Left ventricle myocardium inferior (tissue), 1 donor: ENCODE measurements around the gene MRPL37. TPM values are rescaled to one million over a fixed set of nuclear protein-coding genes. Genes with fewer than 3 reads are reported as not detected.
"Not testable (repeated sequence)": the region's sequence is repeated elsewhere in the genome, so short reads cannot be mapped to it uniquely, and the experiment has no call there.

Source experiments
- DNase-seq: peaks from one replicate; pipeline ENCODE4 v3.0.0-alpha.2; 2020
- H3K27ac ChIP-seq: fragments of 200-600 bp; replicated peaks from 2 replicates; pipeline ENCODE4 v1.8.0; 2021
- H3K27me3 ChIP-seq: fragments of 200-600 bp; 2 replicates; pipeline ENCODE4 v1.8.0; 2021; ENCODE audit warnings: low read depth
- H3K36me3 ChIP-seq: fragments of 200-600 bp; 2 replicates; pipeline ENCODE4 v1.8.0; 2021
- H3K4me1 ChIP-seq: fragments of 200-600 bp; 2 replicates; pipeline ENCODE4 v1.8.0; 2021
- H3K4me3 ChIP-seq: fragments of 200-600 bp; 2 replicates; pipeline ENCODE4 v1.8.0; 2021; ENCODE audit warnings: mild to moderate bottlenecking, moderate library complexity
- H3K9me3 ChIP-seq: fragments of 200-600 bp; replicated peaks from 2 replicates; pipeline ENCODE4 v1.8.0; 2021
- intact Hi-C: fragments of 100-400 bp; cut with micrococcal nuclease; formaldehyde crosslinking; loops from one replicate; pipeline ENCODE4 v1.11.0; 2022
- total RNA-seq: library from RNA; stranded (reverse); fragmentation: NEBNext Ultra II Directional; extraction: Animal tissue kit (Norgen Biotek cat#: 25700); gene quantifications from one replicate; pipeline ENCODE4 v1.2.1, GENCODE V29; 2021
- TF ChIP-seq, protein P1 (sequence below): fragments of 200-600 bp; IDR thresholded peaks from 2 replicates; pipeline ENCODE4 v1.8.0; 2021; ENCODE audit warnings: antibody characterized with exemption, mild to moderate bottlenecking, borderline replicate concordance
- donor health status: DM: no; HTN: yes; CAD: no; lungs with severe emphysema.

Gene MRPL37
- total RNA-seq, 1 donor from 2014 or later: 78.3 TPM

DNA sequence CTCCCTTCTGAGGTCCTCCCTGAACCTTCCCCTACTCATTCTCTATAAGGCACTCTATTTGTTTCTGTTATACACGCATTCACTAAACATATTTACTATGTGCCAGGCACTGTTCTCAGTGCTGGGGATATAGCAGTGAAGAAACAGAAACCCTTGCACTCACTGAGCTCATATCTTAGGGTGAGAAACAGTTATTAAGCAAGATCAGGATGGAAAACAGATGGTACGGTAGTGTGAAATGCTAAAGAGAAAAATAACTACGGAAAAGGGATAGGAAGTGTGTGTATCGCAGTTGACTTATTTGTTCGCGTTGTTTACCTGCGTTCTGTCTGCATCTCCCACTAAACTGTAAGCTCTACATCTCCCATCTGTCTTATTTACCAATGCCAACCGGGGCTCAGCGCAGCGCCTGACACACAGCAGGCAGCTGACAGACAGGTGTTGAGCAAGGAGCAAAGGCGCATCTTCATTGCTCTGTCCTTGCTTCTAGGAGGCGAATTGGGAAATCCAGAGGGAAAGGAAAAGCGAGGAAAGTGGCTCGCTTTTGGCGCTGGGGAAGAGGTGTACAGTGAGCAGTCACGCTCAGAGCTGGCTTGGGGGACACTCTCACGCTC, 709 bp upstream of the MRPL37 start:
- peak overlapping the region; percentile 80 for H3K27ac ChIP-seq
- no peaks in the 10 kb centered on the region for H3K27me3 ChIP-seq
- no peaks in the 10 kb centered on the region for H3K9me3 ChIP-seq
- DNase-seq: no peak
- H3K36me3 ChIP-seq: peaks cover 35% of the 10 kb centered on the region
- TF ChIP-seq, protein P1, sequence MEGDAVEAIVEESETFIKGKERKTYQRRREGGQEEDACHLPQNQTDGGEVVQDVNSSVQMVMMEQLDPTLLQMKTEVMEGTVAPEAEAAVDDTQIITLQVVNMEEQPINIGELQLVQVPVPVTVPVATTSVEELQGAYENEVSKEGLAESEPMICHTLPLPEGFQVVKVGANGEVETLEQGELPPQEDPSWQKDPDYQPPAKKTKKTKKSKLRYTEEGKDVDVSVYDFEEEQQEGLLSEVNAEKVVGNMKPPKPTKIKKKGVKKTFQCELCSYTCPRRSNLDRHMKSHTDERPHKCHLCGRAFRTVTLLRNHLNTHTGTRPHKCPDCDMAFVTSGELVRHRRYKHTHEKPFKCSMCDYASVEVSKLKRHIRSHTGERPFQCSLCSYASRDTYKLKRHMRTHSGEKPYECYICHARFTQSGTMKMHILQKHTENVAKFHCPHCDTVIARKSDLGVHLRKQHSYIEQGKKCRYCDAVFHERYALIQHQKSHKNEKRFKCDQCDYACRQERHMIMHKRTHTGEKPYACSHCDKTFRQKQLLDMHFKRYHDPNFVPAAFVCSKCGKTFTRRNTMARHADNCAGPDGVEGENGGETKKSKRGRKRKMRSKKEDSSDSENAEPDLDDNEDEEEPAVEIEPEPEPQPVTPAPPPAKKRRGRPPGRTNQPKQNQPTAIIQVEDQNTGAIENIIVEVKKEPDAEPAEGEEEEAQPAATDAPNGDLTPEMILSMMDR: no peak
- H3K4me3 ChIP-seq: peak overlapping the region; percentile 87
- H3K4me1 ChIP-seq: peaks cover 31% of the 10 kb centered on the region
- intact Hi-C loops: no loop called here

DNA sequence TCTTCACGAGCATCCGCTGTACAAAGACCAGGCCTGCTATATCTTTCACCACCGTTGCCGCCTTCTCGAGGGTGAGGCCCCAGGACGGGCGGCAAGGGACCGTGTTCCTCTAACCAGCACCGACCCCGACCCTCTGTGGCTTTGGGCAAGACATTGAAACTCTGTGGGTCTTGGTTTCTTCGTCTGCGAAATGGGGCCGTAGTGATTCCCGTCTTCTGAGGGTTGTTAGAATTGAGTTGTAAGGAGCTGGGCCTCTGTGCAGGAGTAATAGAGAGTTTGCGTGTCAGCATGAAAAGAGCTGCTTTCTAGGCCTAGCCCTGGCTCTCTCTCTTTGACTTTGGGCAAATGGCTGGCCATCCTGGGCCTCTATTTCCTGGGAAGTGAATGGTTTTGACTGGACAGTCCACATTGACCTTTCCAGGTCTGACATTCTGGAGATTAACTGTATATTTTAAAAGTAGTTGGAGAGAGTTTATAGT, 591 bp downstream of the MRPL37 start:
- intact Hi-C loops: no loop called here
- TF ChIP-seq, protein P1: no peak
- H3K27ac ChIP-seq: peak overlapping the region; percentile 80

DNA sequence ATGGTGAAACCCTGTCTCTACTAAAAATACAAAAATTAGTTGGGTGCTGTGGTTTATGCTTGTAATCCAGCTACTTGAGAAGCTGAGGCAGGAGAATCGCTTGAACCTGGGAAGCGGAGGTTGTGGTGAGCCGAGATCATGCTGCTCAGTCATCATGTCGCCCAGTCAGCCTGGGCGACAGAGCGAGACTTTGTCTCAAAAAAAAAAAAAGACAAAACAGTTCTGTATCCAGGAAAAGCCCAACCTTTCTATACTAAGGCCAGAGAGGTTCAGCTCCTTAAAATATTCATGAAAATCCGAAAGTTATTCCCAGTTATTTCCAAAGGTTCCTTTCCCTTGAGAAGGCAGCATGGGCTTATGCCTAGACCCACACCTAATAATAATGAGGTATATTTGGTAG, 4.2 kb downstream of the MRPL37 start:
- no peaks in the 10 kb centered on the region for H3K9me3 ChIP-seq
- TF ChIP-seq, protein P1: no peak
- DNase-seq: no peak
- no peak overlapping the region for H3K4me3 ChIP-seq
- H3K27ac ChIP-seq: no peak overlapping the region
- no peaks in the 10 kb centered on the region for H3K27me3 ChIP-seq
- peaks cover 65% of the 10 kb centered on the region for H3K36me3 ChIP-seq
- intact Hi-C loops: no loop called here
- H3K4me1 ChIP-seq: peaks cover 26% of the 10 kb centered on the region

More for the DNA sequence above, 591 bp downstream of the MRPL37 start:
- Histone ChIP-seq H3K4me3 (peak overlapping the region; percentile 87), H3K4me1 (peaks cover 31% of the 10 kb centered on the region), H3K27me3 (no peaks in the 10 kb centered on the region), H3K9me3 (no peaks in the 10 kb centered on the region), H3K36me3 (peaks cover 36% of the 10 kb centered on the region)
- DNase-seq: no peak

DNA sequence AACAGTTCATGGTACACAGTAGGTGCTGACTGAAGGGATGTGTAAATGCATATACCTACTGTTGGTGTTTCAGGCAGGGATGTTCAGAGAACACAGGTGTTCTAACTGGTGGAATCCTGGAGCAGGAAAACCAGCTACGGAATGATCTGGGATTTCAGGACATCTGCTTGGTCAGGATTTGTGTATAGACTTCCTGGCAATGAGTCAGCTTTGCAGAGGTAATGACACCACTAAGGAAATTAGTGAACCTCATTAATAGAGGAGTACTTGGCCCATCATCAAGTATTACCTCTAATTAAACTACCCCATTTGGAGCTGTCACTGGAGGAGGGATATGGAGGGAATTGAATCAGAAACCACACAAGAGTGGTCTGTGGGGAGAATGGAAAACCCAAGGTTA, 7.3 kb downstream of the MRPL37 start:
- Histone ChIP-seq H3K36me3 (peaks cover 94% of the 10 kb centered on the region), H3K9me3 (no peaks in the 10 kb centered on the region), H3K4me3 (no peak overlapping the region), H3K4me1 (peaks cover 4% of the 10 kb centered on the region), H3K27ac (no peak overlapping the region), H3K27me3 (no peaks in the 10 kb centered on the region)
- intact Hi-C loops: no loop called here
- TF ChIP-seq, protein P1: no peak
- no peak for DNase-seq

DNA sequence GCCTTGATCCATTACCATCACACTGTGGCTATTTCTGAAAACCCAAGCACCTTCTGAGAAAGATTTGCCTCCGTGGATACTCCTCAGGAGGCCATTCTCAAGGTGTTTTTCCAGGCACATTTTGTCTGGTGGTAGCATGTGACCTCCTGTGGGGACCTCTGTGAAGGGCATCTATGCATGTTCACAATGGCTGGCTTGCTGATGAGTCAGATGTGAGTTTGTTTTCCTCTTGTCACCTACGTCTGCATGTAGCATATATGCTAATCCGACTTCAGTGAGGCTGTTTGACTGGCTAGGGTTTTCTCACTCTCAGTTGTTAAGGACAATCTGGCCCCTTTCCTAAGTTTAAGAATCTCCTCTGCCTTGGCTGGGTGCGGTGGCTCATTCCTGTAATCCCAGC, 7.9 kb downstream of the MRPL37 start:
- H3K36me3 ChIP-seq: peaks cover 95% of the 10 kb centered on the region
- H3K9me3 ChIP-seq, H3K4me1 ChIP-seq, H3K4me3 ChIP-seq, DNase-seq, intact Hi-C loops, H3K27me3 ChIP-seq, H3K27ac ChIP-seq: not testable (repeated sequence)

DNA sequence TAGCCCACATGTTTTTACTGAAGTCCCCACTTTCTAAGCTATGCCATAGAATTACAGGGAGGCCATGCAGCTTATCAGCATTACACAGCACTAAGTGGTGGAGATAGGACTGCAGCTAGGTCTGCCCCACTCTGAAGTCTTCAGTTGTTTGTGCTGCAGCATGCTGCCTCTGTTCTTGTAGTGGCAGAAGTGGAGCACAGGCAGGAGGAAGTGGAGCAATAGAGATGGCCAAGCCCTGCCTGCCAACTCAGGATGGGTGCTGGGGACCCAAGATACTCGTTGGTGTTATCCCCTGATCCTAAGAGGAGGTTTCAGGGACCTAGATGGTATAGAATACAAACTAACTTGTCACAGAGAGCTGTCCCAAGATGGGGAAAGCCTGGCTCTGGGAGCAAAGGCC, 12.9 kb downstream of the MRPL37 start:
- TF ChIP-seq, protein P1: no peak
- intact Hi-C loops: no loop called here
- H3K27me3 ChIP-seq: no peaks in the 10 kb centered on the region
- H3K9me3 ChIP-seq: no peaks in the 10 kb centered on the region
- peaks cover 99% of the 10 kb centered on the region for H3K36me3 ChIP-seq
- H3K27ac ChIP-seq: no peak overlapping the region
- DNase-seq: no peak
- H3K4me3 ChIP-seq: no peak overlapping the region
- no peaks in the 10 kb centered on the region for H3K4me1 ChIP-seq
